Activated naive CD8-positive, alpha-beta T cell treated with anti-CD3 and anti-CD28 coated beads for 36 hours (primary cell): Measurements from ENCODE around the gene TIAM1. TPM values are rescaled to one million over a fixed set of nuclear protein-coding genes. Genes with fewer than 3 reads are reported as not detected.

ENCODE experiments used
- DNase-seq: peaks from one replicate; pipeline ENCODE4 v3.0.0; 2021
- H3K27ac Mint-ChIP-seq: one replicate; pipeline ENCODE4 v1.8.0; 2022; ENCODE audit warnings: mild to moderate bottlenecking, moderate library complexity, mixed read lengths
- H3K27me3 Mint-ChIP-seq: one replicate; pipeline ENCODE4 v1.8.0; 2022; ENCODE audit warnings: mild to moderate bottlenecking, mixed read lengths
- H3K36me3 Mint-ChIP-seq: one replicate; pipeline ENCODE4 v1.8.0; 2021; ENCODE audit warnings: mild to moderate bottlenecking, mixed read lengths
- H3K4me1 Mint-ChIP-seq: one replicate; pipeline ENCODE4 v1.8.0; 2021; ENCODE audit warnings: mixed read lengths
- H3K4me3 Mint-ChIP-seq: one replicate; pipeline ENCODE4 v1.8.0; 2022; ENCODE audit warnings: mild to moderate bottlenecking, moderate library complexity, mixed read lengths
- H3K9me3 Mint-ChIP-seq: one replicate; pipeline ENCODE4 v1.8.0; 2022; ENCODE audit warnings: mixed read lengths
- total RNA-seq, 2 experiments: library from RNA; stranded (reverse); gene quantifications; one replicate each; pipeline ENCODE4 v1.2.3, GENCODE V29; 2021

The TIAM1 gene
- total RNA-seq, 2 experiments from 2014 or later = 28.2 to 29.3 TPM

GRCh38 chr21:31343030-31343510 lies 991 bp downstream of the TIAM1 start:
- H3K9me3 Mint-ChIP-seq = no peaks in the 10 kb centered on the region
- H3K27ac Mint-ChIP-seq = peak overlapping the region; percentile 70
- DNase-seq = no peak
- peak overlapping the region; percentile 85 for H3K4me3 Mint-ChIP-seq
- H3K27me3 Mint-ChIP-seq = peaks cover 38% of the 10 kb centered on the region
- peaks cover 10% of the 10 kb centered on the region for H3K36me3 Mint-ChIP-seq
- H3K4me1 Mint-ChIP-seq = peaks cover 46% of the 10 kb centered on the region

GRCh38 chr21:31342348-31342747 lies 1.7 kb downstream of the TIAM1 start:
- no peak for DNase-seq
- peaks cover 46% of the 10 kb centered on the region for H3K4me1 Mint-ChIP-seq
- H3K36me3 Mint-ChIP-seq = peaks cover 14% of the 10 kb centered on the region
- H3K9me3 Mint-ChIP-seq = no peaks in the 10 kb centered on the region
- H3K27ac Mint-ChIP-seq = no peak overlapping the region
- peak overlapping the region; percentile 85 for H3K4me3 Mint-ChIP-seq
- H3K27me3 Mint-ChIP-seq = peaks cover 38% of the 10 kb centered on the region

GRCh38 chr21:31340942-31341487 lies 3.0 kb downstream of the TIAM1 start:
- Mint-ChIP-seq H3K4me3 (peak overlapping the region; percentile 2), H3K27me3 (peaks cover 38% of the 10 kb centered on the region), H3K36me3 (peaks cover 17% of the 10 kb centered on the region), H3K27ac (peak overlapping the region; percentile 55), H3K9me3 (no peaks in the 10 kb centered on the region), H3K4me1 (peaks cover 55% of the 10 kb centered on the region)
- DNase-seq = no peak

GRCh38 chr21:31340514-31340913 lies 3.5 kb downstream of the TIAM1 start:
- no peak for DNase-seq
- Mint-ChIP-seq H3K27ac (peak overlapping the region; percentile 55), H3K36me3 (peaks cover 17% of the 10 kb centered on the region), H3K27me3 (peaks cover 38% of the 10 kb centered on the region), H3K4me1 (peaks cover 59% of the 10 kb centered on the region), H3K4me3 (peak overlapping the region; percentile 2), H3K9me3 (no peaks in the 10 kb centered on the region)

GRCh38 chr21:31339721-31340120 lies 4.3 kb downstream of the TIAM1 start:
- Mint-ChIP-seq H3K9me3 (no peaks in the 10 kb centered on the region), H3K36me3 (peaks cover 17% of the 10 kb centered on the region), H3K4me3 (no peak overlapping the region), H3K27ac (no peak overlapping the region), H3K4me1 (peaks cover 56% of the 10 kb centered on the region), H3K27me3 (peaks cover 36% of the 10 kb centered on the region)
- no peak for DNase-seq

DNA sequence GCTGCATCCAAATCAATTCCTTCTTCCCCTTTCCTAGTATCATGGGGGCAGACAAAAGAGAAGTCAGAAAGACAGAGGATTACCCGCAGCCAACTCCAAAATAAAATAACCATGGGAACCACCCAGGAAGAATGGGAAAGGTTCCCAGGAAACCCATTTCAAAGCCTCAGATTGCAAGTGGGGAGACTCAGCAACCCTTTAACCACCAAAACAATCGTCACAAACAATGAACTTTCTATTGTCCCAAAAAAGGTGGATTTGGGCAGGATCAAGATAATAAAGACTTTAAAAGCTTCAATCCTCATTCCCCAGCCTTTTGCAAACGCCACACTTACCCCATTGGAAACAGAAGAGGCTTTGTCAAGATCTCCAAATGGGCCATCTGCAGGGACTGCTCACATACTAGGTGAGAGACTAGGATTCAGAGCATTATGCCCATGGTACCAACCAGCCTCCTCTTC lies 5.1 kb downstream of the TIAM1 start:
- DNase-seq = no peak
- H3K4me3 Mint-ChIP-seq = no peak overlapping the region
- H3K4me1 Mint-ChIP-seq = peaks cover 51% of the 10 kb centered on the region
- H3K36me3 Mint-ChIP-seq = peaks cover 19% of the 10 kb centered on the region
- no peak overlapping the region for H3K27ac Mint-ChIP-seq
- peaks cover 31% of the 10 kb centered on the region for H3K27me3 Mint-ChIP-seq
- no peaks in the 10 kb centered on the region for H3K9me3 Mint-ChIP-seq

- Mint-ChIP-seq H3K27ac (no peak overlapping the region), H3K9me3 (no peaks in the 10 kb centered on the region), H3K4me1 (peaks cover 51% of the 10 kb centered on the region), H3K27me3 (peaks cover 25% of the 10 kb centered on the region), H3K4me3 (no peak overlapping the region), H3K36me3 (peaks cover 23% of the 10 kb centered on the region)
- DNase-seq = no peak
Measured at GRCh38 chr21:31337996-31338907, 5.8 kb downstream of the TIAM1 start.

DNA sequence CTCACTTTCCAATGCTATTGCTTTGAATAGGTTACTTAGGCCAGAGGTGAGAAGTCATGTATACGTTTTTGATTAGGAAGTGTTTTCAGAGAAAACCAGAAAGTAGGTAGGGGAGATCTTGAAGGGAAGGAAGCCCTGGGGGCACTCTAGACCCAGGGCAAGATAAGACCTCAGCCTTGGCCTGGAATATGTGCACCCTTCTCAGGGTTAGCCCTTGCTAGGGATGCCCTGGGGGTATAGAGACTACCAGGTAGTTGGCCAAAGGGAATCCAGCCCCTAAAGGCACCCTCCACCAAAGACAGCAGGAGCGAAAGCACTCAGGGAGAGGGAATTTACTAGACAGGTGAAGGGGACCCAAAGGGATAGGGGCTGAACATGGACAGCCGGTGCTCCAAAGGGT lies 7.0 kb downstream of the TIAM1 start:
- Mint-ChIP-seq H3K4me3 (no peak overlapping the region), H3K36me3 (peaks cover 23% of the 10 kb centered on the region), H3K9me3 (peaks cover 1% of the 10 kb centered on the region), H3K4me1 (peaks cover 46% of the 10 kb centered on the region), H3K27ac (no peak overlapping the region), H3K27me3 (peaks cover 13% of the 10 kb centered on the region)
- no peak for DNase-seq

DNA sequence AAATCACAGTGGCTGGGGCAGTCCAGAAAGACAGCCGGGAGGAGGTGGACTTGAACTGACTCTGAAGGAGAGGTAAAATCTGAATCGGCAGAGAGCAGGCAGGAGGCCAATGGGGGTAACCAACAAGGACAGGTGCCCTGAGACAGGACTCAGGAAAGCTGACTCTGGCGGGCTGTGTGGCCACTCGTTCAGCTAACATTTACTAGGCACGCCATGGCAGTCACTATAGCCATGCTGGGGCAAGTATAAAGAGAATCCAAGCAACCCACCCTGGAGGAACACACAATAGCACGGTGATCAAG lies 7.4 kb downstream of the TIAM1 start:
- H3K36me3 Mint-ChIP-seq = peaks cover 23% of the 10 kb centered on the region
- H3K9me3 Mint-ChIP-seq = peaks cover 1% of the 10 kb centered on the region
- H3K4me3 Mint-ChIP-seq = no peak overlapping the region
- DNase-seq = no peak
- H3K27ac Mint-ChIP-seq = peak overlapping the region; percentile 76
- peaks cover 46% of the 10 kb centered on the region for H3K4me1 Mint-ChIP-seq
- H3K27me3 Mint-ChIP-seq = peaks cover 13% of the 10 kb centered on the region

DNA sequence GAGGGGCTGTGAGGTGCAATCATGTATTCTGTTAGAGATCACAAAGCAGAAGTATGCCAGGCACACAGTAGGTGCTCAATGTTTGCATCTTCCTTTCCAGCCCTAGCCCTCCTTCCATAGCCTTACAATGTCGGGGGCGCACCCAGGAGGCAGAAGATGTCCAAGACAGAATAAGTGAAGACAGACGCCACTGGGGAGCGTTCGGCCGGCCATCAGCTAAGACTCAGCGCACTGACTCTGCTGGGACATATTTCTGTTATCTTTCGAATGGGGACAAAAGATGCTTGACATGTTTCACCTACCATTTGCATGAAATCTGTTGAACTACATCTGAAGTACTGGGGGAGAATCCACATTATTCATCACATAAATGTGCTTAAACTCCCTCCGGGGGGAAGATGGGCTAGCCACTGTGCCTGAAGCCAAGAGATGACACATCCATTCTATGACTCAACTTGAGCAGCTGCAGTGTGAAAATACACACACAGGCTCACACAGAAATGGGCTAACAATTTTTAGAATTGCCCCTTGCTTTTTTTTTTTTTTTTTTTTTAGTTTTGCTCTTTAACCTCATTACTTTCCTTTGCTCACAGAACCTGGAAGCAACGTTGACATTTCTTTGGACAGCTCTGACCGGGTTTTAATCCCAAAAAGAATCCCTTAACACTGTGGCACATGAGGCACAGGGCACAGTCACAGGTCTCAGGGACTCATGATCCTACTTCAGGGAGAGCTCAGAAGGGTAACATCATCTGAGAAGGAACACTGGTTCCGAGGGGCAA lies 7.9 kb downstream of the TIAM1 start:
- Mint-ChIP-seq H3K27me3 (peaks cover 8% of the 10 kb centered on the region), H3K4me1 (peaks cover 43% of the 10 kb centered on the region), H3K9me3 (peaks cover 1% of the 10 kb centered on the region), H3K4me3 (no peak overlapping the region), H3K36me3 (peaks cover 27% of the 10 kb centered on the region), H3K27ac (peak overlapping the region; percentile 76)
- peak; percentile 23 for DNase-seq

DNA sequence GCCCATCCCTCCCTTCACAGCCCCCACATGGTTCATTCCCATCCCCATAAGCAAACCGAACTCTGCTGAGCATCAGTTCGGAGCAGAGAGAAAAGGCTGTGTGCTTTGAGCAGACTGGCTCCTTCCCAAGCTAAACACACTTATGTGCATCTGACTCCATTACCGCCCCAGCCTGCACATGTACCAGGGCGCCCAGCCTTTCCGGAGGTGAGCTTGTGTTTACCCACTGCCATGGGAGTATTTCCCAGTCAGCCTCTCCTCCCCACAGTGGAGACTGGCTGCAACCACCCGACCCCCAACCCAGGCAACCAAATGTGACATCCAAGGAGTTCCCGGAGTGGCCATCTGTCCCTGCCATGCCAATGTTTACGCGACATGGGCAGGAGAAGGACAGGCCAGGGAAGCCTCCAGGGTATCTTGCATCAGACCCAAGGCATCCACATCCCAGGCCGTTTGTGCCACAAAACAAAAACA lies 9.4 kb downstream of the TIAM1 start:
- H3K27ac Mint-ChIP-seq = no peak overlapping the region
- peaks cover 33% of the 10 kb centered on the region for H3K36me3 Mint-ChIP-seq

GRCh38 chr21:31332525-31332924 lies 11.5 kb downstream of the TIAM1 start:
- H3K36me3 Mint-ChIP-seq = peaks cover 23% of the 10 kb centered on the region
- no peak overlapping the region for H3K27ac Mint-ChIP-seq
- no peak overlapping the region for H3K4me3 Mint-ChIP-seq

More for the DNA sequence above, 9.4 kb downstream of the TIAM1 start:
- Mint-ChIP-seq H3K9me3 (peaks cover 5% of the 10 kb centered on the region), H3K27me3 (peaks cover 4% of the 10 kb centered on the region), H3K4me1 (peaks cover 32% of the 10 kb centered on the region), H3K4me3 (no peak overlapping the region)
- DNase-seq = no peak

DNA sequence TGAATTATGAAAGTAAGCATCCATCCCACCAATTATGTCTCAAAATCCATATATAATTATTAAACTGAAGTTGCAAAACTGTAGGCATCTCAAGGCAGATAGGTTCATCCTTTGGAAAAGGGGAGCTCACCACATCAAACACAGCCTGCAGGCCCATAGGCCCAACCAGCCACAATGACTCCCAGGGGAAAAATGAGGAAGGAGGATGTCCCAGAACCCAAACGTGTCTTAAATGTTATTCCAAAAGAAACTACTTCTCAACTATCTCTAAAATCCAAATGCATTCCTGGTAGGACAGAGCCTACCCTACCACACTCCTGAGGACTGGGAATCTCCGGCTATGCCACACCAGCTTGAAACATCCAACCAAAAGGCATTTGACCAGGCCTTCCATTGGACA lies 12.8 kb downstream of the TIAM1 start:
- Mint-ChIP-seq H3K36me3 (peaks cover 20% of the 10 kb centered on the region), H3K4me3 (no peak overlapping the region), H3K9me3 (peaks cover 5% of the 10 kb centered on the region), H3K27me3 (no peaks in the 10 kb centered on the region), H3K27ac (no peak overlapping the region), H3K4me1 (peaks cover 34% of the 10 kb centered on the region)
- no peak for DNase-seq

More at GRCh38 chr21:31332525-31332924, 11.5 kb downstream of the TIAM1 start:
- H3K9me3 Mint-ChIP-seq = peaks cover 5% of the 10 kb centered on the region
- no peak for DNase-seq
- no peaks in the 10 kb centered on the region for H3K27me3 Mint-ChIP-seq
- H3K4me1 Mint-ChIP-seq = peaks cover 31% of the 10 kb centered on the region

- peaks cover 36% of the 10 kb centered on the region for H3K4me1 Mint-ChIP-seq
- H3K9me3 Mint-ChIP-seq = peaks cover 5% of the 10 kb centered on the region
- H3K27me3 Mint-ChIP-seq = no peaks in the 10 kb centered on the region
Measured at GRCh38 chr21:31330144-31330483, 13.9 kb downstream of the TIAM1 start.

More at GRCh38 chr21:31330144-31330483, 13.9 kb downstream of the TIAM1 start:
- DNase-seq = no peak
- H3K4me3 Mint-ChIP-seq = no peak overlapping the region
- peaks cover 22% of the 10 kb centered on the region for H3K36me3 Mint-ChIP-seq
- H3K27ac Mint-ChIP-seq = no peak overlapping the region
